ENCODE results near the gene SYNDIG1. TPM values are rescaled to one million over a fixed set of nuclear protein-coding genes. Genes with fewer than 3 reads are reported as not detected.

The SYNDIG1 gene
- polyA plus RNA-seq, 5 donors: 4.6 to 6.8 (median 5.3) TPM

GRCh38 chr20:24445510-24446170 is 23.8 kb upstream of the SYNDIG1 start:
- no peak for DNase-seq

- no peak for DNase-seq
Observed at GRCh38 chr20:24446811-24447210, 22.6 kb upstream of the SYNDIG1 start.

GRCh38 chr20:24448170-24448569 is 21.3 kb upstream of the SYNDIG1 start:
- no peak for DNase-seq

- no peak for DNase-seq
Observed at GRCh38 chr20:24449026-24449720, 20.3 kb upstream of the SYNDIG1 start.

GRCh38 chr20:24450177-24450576 is 19.3 kb upstream of the SYNDIG1 start:
- no peak for DNase-seq

GRCh38 chr20:24450624-24451376 is 18.6 kb upstream of the SYNDIG1 start:
- no peak for DNase-seq

GRCh38 chr20:24451428-24451827 is 18.0 kb upstream of the SYNDIG1 start:
- DNase-seq: no peak

GRCh38 chr20:24452016-24452415 is 17.4 kb upstream of the SYNDIG1 start:
- DNase-seq: no peak

GRCh38 chr20:24452498-24453127 is 16.8 kb upstream of the SYNDIG1 start:
- no peak for DNase-seq

- no peak for DNase-seq
Observed at GRCh38 chr20:24453869-24454268, 15.6 kb upstream of the SYNDIG1 start.

GRCh38 chr20:24455081-24455480 is 14.3 kb upstream of the SYNDIG1 start:
- no peak for DNase-seq

GRCh38 chr20:24456398-24456781 is 13.0 kb upstream of the SYNDIG1 start:
- DNase-seq: no peak

- DNase-seq: no peak
Observed at GRCh38 chr20:24458436-24458835, 11.0 kb upstream of the SYNDIG1 start.

GRCh38 chr20:24459733-24460132 is 9.7 kb upstream of the SYNDIG1 start:
- DNase-seq: no peak

GRCh38 chr20:24460712-24461111 is 8.7 kb upstream of the SYNDIG1 start:
- no peak for DNase-seq

- no peak for DNase-seq
Observed at GRCh38 chr20:24461848-24462247, 7.6 kb upstream of the SYNDIG1 start.

GRCh38 chr20:24462460-24463010 is 6.9 kb upstream of the SYNDIG1 start:
- no peak for DNase-seq

- no peak for DNase-seq
Observed at GRCh38 chr20:24465159-24465558, 4.3 kb upstream of the SYNDIG1 start.

GRCh38 chr20:24465730-24466129 is 3.7 kb upstream of the SYNDIG1 start:
- DNase-seq: peak in 1 of 2 donors; percentile 14

GRCh38 chr20:24468401-24469115 is 871 bp upstream of the SYNDIG1 start:
- no peak for DNase-seq

Measured in right lung (tissue), 5 donors.